Neuronal stem cell (in vitro differentiated cells): ENCODE data around the gene GNAT1.

ENCODE experiments used
- DNase-seq: peaks from one replicate; pipeline ENCODE4 v3.0.0-alpha.2; 2013; ENCODE audit warnings: low spot score
- H2AFZ ChIP-seq: one replicate; pipeline ENCODE4 v1.6.1; 2013; ENCODE audit warnings: mild to moderate bottlenecking, low read length, inconsistent platforms
- H2AK5ac ChIP-seq: 2 replicates; pipeline ENCODE4 v1.6.1; 2013; ENCODE audit warnings: low read depth, mild to moderate bottlenecking, inconsistent platforms, low read length, moderate library complexity, mixed read lengths
- H2BK120ac ChIP-seq: 2 replicates; pipeline ENCODE4 v1.6.1; 2013; ENCODE audit warnings: low read depth, mild to moderate bottlenecking, inconsistent platforms, low read length, moderate library complexity, mixed read lengths
- H2BK12ac ChIP-seq: one replicate; pipeline ENCODE4 v1.6.1; 2013; ENCODE audit warnings: low read length, inconsistent platforms
- H2BK15ac ChIP-seq: 2 replicates; pipeline ENCODE4 v1.6.1; 2013; ENCODE audit warnings: mild to moderate bottlenecking, low read length, inconsistent platforms, mixed read lengths
- H2BK5ac ChIP-seq: one replicate; pipeline ENCODE4 v1.6.1; 2013; ENCODE audit warnings: inconsistent platforms, mild to moderate bottlenecking, low read length, moderate library complexity
- H3K14ac ChIP-seq: one replicate; pipeline ENCODE4 v1.6.1; 2013; ENCODE audit warnings: low read length, inconsistent platforms
- H3K18ac ChIP-seq: 2 replicates; pipeline ENCODE4 v1.6.1; 2013; ENCODE audit warnings: low read length, inconsistent platforms
- H3K23ac ChIP-seq: 2 replicates; pipeline ENCODE4 v1.6.1; 2013; ENCODE audit warnings: low read depth, mild to moderate bottlenecking, mixed read lengths, low read length, inconsistent platforms; ENCODE audit not compliant: poor library complexity
- H3K27ac ChIP-seq: replicated peaks from 3 replicates; pipeline ENCODE4 v1.5.1; 2013; ENCODE audit warnings: low read length, inconsistent platforms
- H3K27me3 ChIP-seq, 3 experiments: 2 replicates each; pipeline ENCODE4 v1.6.1; 2013; ENCODE audit warnings: low read length in 3 of 3, mild to moderate bottlenecking in 2 of 3, inconsistent platforms in 1 of 3, low read depth in 1 of 3, mixed read lengths in 1 of 3, moderate library complexity in 1 of 3; ENCODE audit not compliant: control insufficient read depth in 3 of 3, insufficient read depth in 3 of 3
- H3K36me3 ChIP-seq, 2 donors: replicated peaks in 1 of 2; 2 replicates each; pipeline ENCODE4 v1.6.1; 2013; ENCODE audit warnings: low read length in 2 of 2; ENCODE audit not compliant: control insufficient read depth in 2 of 2, insufficient read depth in 2 of 2
- H3K4ac ChIP-seq: 2 replicates; pipeline ENCODE4 v1.6.1; 2013; ENCODE audit warnings: inconsistent platforms, mild to moderate bottlenecking, low read length, moderate library complexity
- H3K4me1 ChIP-seq, 2 donors: 1 replicate in 1 of 2; 2 replicates in 1 of 2; pipeline ENCODE4 v1.6.1; 2013; ENCODE audit warnings: low read length in 2 of 2, low read depth in 1 of 2; ENCODE audit not compliant: control insufficient read depth in 2 of 2, insufficient read depth in 1 of 2
- H3K4me2 ChIP-seq: one replicate; pipeline ENCODE4 v1.6.1; 2013; ENCODE audit warnings: mild to moderate bottlenecking, low read length, inconsistent platforms; ENCODE audit not compliant: insufficient read depth, poor library complexity, severe bottlenecking
- H3K4me3 ChIP-seq, 2 donors: 2 replicates each; pipeline ENCODE4 v1.5.1; 2013; ENCODE audit warnings: low read length in 2 of 2, mild to moderate bottlenecking in 2 of 2, inconsistent platforms in 1 of 2, moderate library complexity in 1 of 2
- H3K79me1 ChIP-seq: one replicate; pipeline ENCODE4 v1.6.1; 2013; ENCODE audit warnings: low read depth, mild to moderate bottlenecking, inconsistent platforms, low read length, moderate library complexity
- H3K9ac ChIP-seq: one replicate; pipeline ENCODE4 v1.6.1; 2013; ENCODE audit warnings: mild to moderate bottlenecking, low read depth, low read length, inconsistent platforms; ENCODE audit not compliant: poor library complexity
- H3K9me3 ChIP-seq, 2 donors: replicated peaks in 1 of 2; 2 replicates each; pipeline versions ENCODE3 to v1.6.1; 2013; ENCODE audit warnings: low read length in 2 of 2, mild to moderate bottlenecking in 2 of 2, inconsistent platforms in 1 of 2, low read depth in 1 of 2, mixed read lengths in 1 of 2, moderate library complexity in 1 of 2; ENCODE audit not compliant: control insufficient read depth in 2 of 2, insufficient read depth in 1 of 2
- H4K8ac ChIP-seq: one replicate; pipeline ENCODE4 v1.6.1; 2013; ENCODE audit warnings: low read depth, mild to moderate bottlenecking, inconsistent platforms, low read length, moderate library complexity
- H4K91ac ChIP-seq: one replicate; pipeline ENCODE4 v1.6.1; 2013; ENCODE audit warnings: low read length, low read depth, mild to moderate bottlenecking, inconsistent platforms; ENCODE audit not compliant: poor library complexity
- WGBS, 2 donors: extraction: QIAGEN DNeasy Blood & Tissue Kit; methylation state at CpG; one replicate each; pipeline ENCODE4 v1.1.7; 2013; ENCODE audit warnings: missing lambda C conversion rate in 2 of 2, mixed read lengths in 1 of 2; ENCODE audit not compliant: insufficient read length in 2 of 2, insufficient replicate concordance in 1 of 2; ENCODE audit errors: extremely low coverage in 2 of 2; 5-methylcytosine and 5-hydroxymethylcytosine counted together

The GNAT1 gene

GRCh38 chr3:50211930-50212329 is 20.5 kb downstream of the GNAT1 start:
- no peak overlapping the region for H3K23ac ChIP-seq
- peak overlapping the region; percentile 20 for H2BK15ac ChIP-seq
- H2AK5ac ChIP-seq: peak overlapping the region; percentile 59
- H3K18ac ChIP-seq: peak overlapping the region; percentile 50
- no peak overlapping the region for H3K14ac ChIP-seq
- no peak for DNase-seq
- no peak overlapping the region for H3K27ac ChIP-seq
- no peaks in the 10 kb centered on the region for H3K36me3 ChIP-seq
- H3K27me3 ChIP-seq: peaks cover 0 to 72% (median 1%) of the 10 kb centered on the region in 3 experiments
- no peaks in the 10 kb centered on the region for H3K79me1 ChIP-seq
- H3K4me2 ChIP-seq: no peak overlapping the region
- WGBS, 2 donors: no CpG with 5 or more reads among the region's 2 CpGs
- H2BK12ac ChIP-seq: no peak overlapping the region
- H4K8ac ChIP-seq: no peak overlapping the region
- H2AFZ ChIP-seq: no peak overlapping the region
- no peak overlapping the region for H3K4ac ChIP-seq
- H3K9me3 ChIP-seq: no peaks in the 10 kb centered on the region
- no peak overlapping the region for H2BK5ac ChIP-seq
- no peak overlapping the region for H3K9ac ChIP-seq
- H2BK120ac ChIP-seq: no peak overlapping the region
- H3K4me1 ChIP-seq: peaks cover 0 to 7% of the 10 kb centered on the region in 2 donors
- H3K4me3 ChIP-seq: no peak overlapping the region
- H4K91ac ChIP-seq: no peak overlapping the region

DNA sequence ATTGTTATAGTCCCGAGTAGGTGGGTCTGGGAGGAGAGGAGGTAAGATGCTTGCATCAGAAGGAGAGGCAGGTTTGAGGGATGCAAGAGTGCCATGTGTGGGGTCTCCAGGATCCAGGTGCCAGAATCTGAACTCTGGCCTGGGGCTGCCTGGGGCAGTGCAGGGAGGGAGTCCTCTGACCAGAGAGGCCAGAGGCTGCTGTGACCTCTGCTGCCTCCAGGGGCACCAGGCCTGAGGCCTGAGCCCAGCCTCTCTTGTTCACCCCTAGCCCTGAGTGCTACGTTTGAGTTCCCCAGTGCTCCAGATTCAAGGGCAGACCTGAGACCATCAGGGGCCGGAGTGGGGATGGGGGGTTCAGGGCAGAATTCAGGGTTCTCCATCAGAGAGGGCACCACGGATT is 21.1 kb downstream of the GNAT1 start:
- peaks cover 0 to 68% (median 0%) of the 10 kb centered on the region in 3 experiments for H3K27me3 ChIP-seq
- H3K4me1 ChIP-seq: peaks cover 0 to 7% of the 10 kb centered on the region in 2 donors
- H4K8ac ChIP-seq: no peak overlapping the region
- no CpG with 5 or more reads among the region's 4 CpGs for WGBS, 2 donors
- no peaks in the 10 kb centered on the region for H3K36me3 ChIP-seq
- H2BK120ac ChIP-seq: peak overlapping the region; percentile 77
- no peak overlapping the region for H2BK15ac ChIP-seq
- no peak for DNase-seq
- H3K27ac ChIP-seq: no peak overlapping the region
- H2BK12ac ChIP-seq: no peak overlapping the region
- H3K4me2 ChIP-seq: no peak overlapping the region
- H2AFZ ChIP-seq: no peak overlapping the region
- peak overlapping the region; percentile 74 for H3K18ac ChIP-seq
- no peak overlapping the region for H2BK5ac ChIP-seq
- H3K9me3 ChIP-seq: no peaks in the 10 kb centered on the region
- peak overlapping the region; percentile 78 for H2AK5ac ChIP-seq
- H3K79me1 ChIP-seq: no peaks in the 10 kb centered on the region
- H3K23ac ChIP-seq: no peak overlapping the region
- H3K4me3 ChIP-seq: no peak overlapping the region
- H3K14ac ChIP-seq: no peak overlapping the region
- no peak overlapping the region for H4K91ac ChIP-seq
- H3K9ac ChIP-seq: no peak overlapping the region
- no peak overlapping the region for H3K4ac ChIP-seq

GRCh38 chr3:50212971-50213370 is 21.6 kb downstream of the GNAT1 start:
- Histone ChIP-seq H2AFZ (no peak overlapping the region), H2BK12ac (no peak overlapping the region), H3K14ac (no peak overlapping the region), H2AK5ac (peak overlapping the region; percentile 78), H3K4me3 (no peak overlapping the region), H3K4me2 (no peak overlapping the region), H2BK120ac (peak overlapping the region; percentile 77), H2BK15ac (peak overlapping the region; percentile 31), H3K27me3 (peaks cover 0 to 68% (median 0%) of the 10 kb centered on the region in 3 experiments), H3K4me1 (peaks cover 0 to 7% of the 10 kb centered on the region in 2 donors), H3K79me1 (no peaks in the 10 kb centered on the region), H3K9me3 (no peaks in the 10 kb centered on the region), H3K18ac (peak overlapping the region; percentile 74), H3K23ac (no peak overlapping the region), H3K27ac (no peak overlapping the region), H3K9ac (no peak overlapping the region), H3K4ac (no peak overlapping the region), H4K91ac (no peak overlapping the region), H4K8ac (no peak overlapping the region), H2BK5ac (no peak overlapping the region), H3K36me3 (no peaks in the 10 kb centered on the region)
- DNase-seq: no peak
- WGBS, 2 donors: no CpG with 5 or more reads among the region's 3 CpGs

- Histone ChIP-seq H3K4me2 (no peak overlapping the region), H2BK5ac (no peak overlapping the region), H2BK12ac (no peak overlapping the region), H3K4ac (no peak overlapping the region), H2AK5ac (peak overlapping the region; percentile 78), H3K23ac (no peak overlapping the region), H4K91ac (no peak overlapping the region), H3K9ac (no peak overlapping the region), H3K4me3 (no peak overlapping the region), H3K4me1 (peaks cover 0 to 7% of the 10 kb centered on the region in 2 donors), H3K9me3 (no peaks in the 10 kb centered on the region), H3K14ac (no peak overlapping the region), H3K36me3 (no peaks in the 10 kb centered on the region), H3K27ac (no peak overlapping the region), H2BK15ac (peak overlapping the region; percentile 31), H3K18ac (no peak overlapping the region), H3K79me1 (no peaks in the 10 kb centered on the region), H4K8ac (no peak overlapping the region), H2AFZ (no peak overlapping the region), H3K27me3 (peaks cover 0 to 68% (median 0%) of the 10 kb centered on the region in 3 experiments), H2BK120ac (no peak overlapping the region)
- no peak for DNase-seq
- no CpG with 5 or more reads among the region's 12 CpGs for WGBS, 2 donors
Measured at GRCh38 chr3:50213373-50213772, 22.0 kb downstream of the GNAT1 start.
